NT2/D1 (cell line): ENCODE data around the gene GCDH.
A peak's percentile ranks its signal among the peaks of the same experiment; 100 is the strongest.
"Not testable (repeated sequence)": the region's sequence is repeated elsewhere in the genome, so short reads cannot be mapped to it uniquely, and the experiment has no call there.

Experiments
- DNase-seq: peaks from one replicate; pipeline ENCODE4 v3.0.0-alpha.2; 2011; ENCODE audit warnings: low read depth, low spot score
- H3K27me3 ChIP-seq: 2 replicates; pipeline ENCODE4 v1.6.0; 2011; ENCODE audit warnings: mild to moderate bottlenecking; ENCODE audit not compliant: insufficient read length, insufficient read depth
- H3K36me3 ChIP-seq: 2 replicates; pipeline ENCODE4 v1.6.1; 2011; ENCODE audit warnings: mild to moderate bottlenecking, low read length, mixed read lengths; ENCODE audit not compliant: insufficient read depth, insufficient read length
- H3K4me1 ChIP-seq: 2 replicates; pipeline ENCODE4 v1.5.1; 2011; ENCODE audit not compliant: insufficient read depth, insufficient read length
- H3K4me3 ChIP-seq: 2 replicates; pipeline ENCODE4 v1.5.1; 2011; ENCODE audit warnings: low read depth; ENCODE audit not compliant: insufficient read length
- H3K9ac ChIP-seq: 2 replicates; pipeline ENCODE4 v1.6.0; 2011; ENCODE audit warnings: low read depth; ENCODE audit not compliant: insufficient read length
- H3K9me3 ChIP-seq: 2 replicates; pipeline ENCODE4 v1.5.1; 2011; ENCODE audit warnings: mild to moderate bottlenecking, low read length; ENCODE audit not compliant: insufficient read depth
- SUZ12 ChIP-seq: IDR thresholded peaks from 2 replicates; pipeline ENCODE4 v1.6.1; 2011; ENCODE audit not compliant: insufficient read length, insufficient read depth; ENCODE audit errors: extremely low read depth
- YY1 ChIP-seq: IDR thresholded peaks from 2 replicates; pipeline ENCODE4 v1.6.1; 2011; ENCODE audit not compliant: insufficient read length, insufficient read depth
- ZNF274 ChIP-seq: IDR thresholded peaks from 2 replicates; pipeline ENCODE4 v1.6.1; 2011; ENCODE audit warnings: mild to moderate bottlenecking, low read depth, low read length

The GCDH gene

GRCh38 chr19:12885749-12886650 lies 5.0 kb upstream of the GCDH start:
- Histone ChIP-seq H3K4me1 (peaks cover 3% of the 10 kb centered on the region), H3K27me3 (peaks cover 52% of the 10 kb centered on the region), H3K9me3 (peaks cover 16% of the 10 kb centered on the region), H3K36me3 (no peaks in the 10 kb centered on the region), H3K4me3 (peak overlapping the region; percentile 63), H3K9ac (peak overlapping the region; percentile 73)
- no peak for DNase-seq
- no peak for TF ChIP-seq YY1
- TF ChIP-seq ZNF274 = no peak
- no peak for TF ChIP-seq SUZ12

GRCh38 chr19:12886651-12886968 lies 4.3 kb upstream of the GCDH start:
- TF ChIP-seq ZNF274 (no peak), YY1 (no peak), SUZ12 (no peak)
- Histone ChIP-seq H3K36me3 (no peaks in the 10 kb centered on the region), H3K9ac (no peak overlapping the region), H3K9me3 (peaks cover 16% of the 10 kb centered on the region), H3K27me3 (peaks cover 50% of the 10 kb centered on the region), H3K4me3 (no peak overlapping the region), H3K4me1 (peaks cover 5% of the 10 kb centered on the region)
- no peak for DNase-seq

GRCh38 chr19:12886969-12887747 lies 3.8 kb upstream of the GCDH start, which contains the start of gene KLF1:
Gene KLF1, minus strand, starts transcription at chr19:12887201. Its CDS starts 61 bp downstream, at chr19:12887140.
- H3K4me3 ChIP-seq = peak within 1 kb of the TSS; percentile 63
- DNase-seq = no peak
- H3K36me3 ChIP-seq = no peaks in the 10 kb centered on the region
- H3K4me1 ChIP-seq = peaks cover 8% of the 10 kb centered on the region
- peak within 1 kb of the TSS; percentile 73 for H3K9ac ChIP-seq
- TF ChIP-seq YY1 (no peak), SUZ12 (no peak), ZNF274 (no peak)
- H3K9me3 ChIP-seq = peaks cover 16% of the 10 kb centered on the region
- peaks cover 50% of the 10 kb centered on the region for H3K27me3 ChIP-seq

GRCh38 chr19:12888006-12888603 lies 2.9 kb upstream of the GCDH start:
- peaks cover 8% of the 10 kb centered on the region for H3K4me1 ChIP-seq
- TF ChIP-seq ZNF274 (no peak), YY1 (no peak)

GRCh38 chr19:12890299-12890786 lies 617 bp upstream of the GCDH start:
- DNase-seq, H3K9ac ChIP-seq, H3K4me1 ChIP-seq, H3K9me3 ChIP-seq: not testable (repeated sequence)
- H3K36me3 ChIP-seq = peaks cover 20% of the 10 kb centered on the region
- H3K27me3 ChIP-seq = peaks cover 38% of the 10 kb centered on the region
- H3K4me3 ChIP-seq = peak overlapping the region; percentile 9

More at GRCh38 chr19:12888006-12888603, 2.9 kb upstream of the GCDH start:
- Histone ChIP-seq H3K36me3 (peaks cover 2% of the 10 kb centered on the region), H3K9me3 (peaks cover 16% of the 10 kb centered on the region), H3K9ac (no peak overlapping the region), H3K4me3 (no peak overlapping the region), H3K27me3 (peaks cover 50% of the 10 kb centered on the region)
- DNase-seq = no peak

- H3K4me3 ChIP-seq = peak overlapping the region; percentile 99
- TF ChIP-seq ZNF274 = no peak
- no peak for TF ChIP-seq SUZ12
- no peak for TF ChIP-seq YY1
- no peaks in the 10 kb centered on the region for H3K9me3 ChIP-seq
- H3K9ac ChIP-seq = peak overlapping the region; percentile 91
- H3K27me3 ChIP-seq = peaks cover 26% of the 10 kb centered on the region
- peaks cover 29% of the 10 kb centered on the region for H3K36me3 ChIP-seq
- peaks cover 6% of the 10 kb centered on the region for H3K4me1 ChIP-seq
- no peak for DNase-seq
Measured at GRCh38 chr19:12891553-12892021, 627 bp downstream of the GCDH start.

- Histone ChIP-seq H3K36me3 (peaks cover 49% of the 10 kb centered on the region), H3K9me3 (no peaks in the 10 kb centered on the region), H3K4me3 (no peak overlapping the region), H3K9ac (no peak overlapping the region), H3K4me1 (peaks cover 6% of the 10 kb centered on the region), H3K27me3 (peaks cover 6% of the 10 kb centered on the region)
- DNase-seq = no peak
- no peak for TF ChIP-seq SUZ12
- TF ChIP-seq YY1 = no peak
Measured at GRCh38 chr19:12893582-12893981, 2.6 kb downstream of the GCDH start.
